Gastrocnemius medialis (tissue), 4 donors: Measurements from ENCODE around the gene SURF6.

Experiments
- CTCF ChIP-seq, 5 experiments: fragments of 450-650 bp in 3 of 5; fragments of 200-600 bp in 2 of 5; sonication (generic) in 2 of 5; IDR thresholded peaks in 4 of 5; conservative IDR thresholded peaks in 1 of 5; 1 replicate in 4 of 5; 2 replicates in 1 of 5; pipeline ENCODE4 v1.5.1; 2016 to 2019; ENCODE audit warnings: antibody characterized with exemption in 5 of 5, mild to moderate bottlenecking in 3 of 5, moderate library complexity in 3 of 5
- POLR2A ChIP-seq, 2 donors: fragments of 450-650 bp; IDR thresholded peaks; one replicate each; pipeline ENCODE4 v1.6.1; 2017; ENCODE audit warnings: antibody characterized with exemption in 2 of 2, mild to moderate bottlenecking in 2 of 2, moderate library complexity in 2 of 2

DNA sequence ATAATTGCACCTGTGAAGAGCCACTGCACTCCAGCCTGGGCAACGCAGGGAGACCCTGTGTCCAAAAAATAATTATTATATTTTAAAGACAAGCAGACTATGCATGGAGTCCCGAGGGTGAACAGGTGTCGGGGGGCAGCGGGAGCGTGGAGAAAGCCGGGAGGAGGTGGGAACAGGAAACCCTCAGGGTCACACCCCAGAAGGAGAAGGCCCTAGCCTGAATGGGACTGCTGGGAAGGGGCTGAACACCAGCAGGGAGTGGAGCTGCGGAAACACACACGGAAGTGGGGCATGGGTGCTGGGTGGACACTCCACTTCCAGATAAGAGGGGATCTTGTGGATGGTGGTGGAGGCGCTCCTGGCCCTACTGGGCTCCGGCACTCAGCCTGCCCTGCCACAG lies 12.8 kb downstream of the SURF6 start:
- TF ChIP-seq POLR2A (IDR thresholded peaks at IDR 0.05) (no peak), CTCF (IDR thresholded peaks at IDR 0.05 in 4 of 5, conservative IDR thresholded peaks at IDR 0.05 in 1 of 5) (no peak)
